D341Med (cell line): ENCODE results near the gene SNX25.
"Not testable (repeated sequence)": the region's sequence is repeated elsewhere in the genome, so short reads cannot be mapped to it uniquely, and the experiment has no call there.

Experiments
- DNase-seq: peaks from one replicate; pipeline ENCODE4 v3.0.0; 2012; ENCODE audit warnings: low spot score

SNX25 gene

GRCh38 chr4:185209031-185209851 is at the start of gene SNX25:
SNX25 (plus strand) TSS chr4:185209598; CDS start chr4:185209827, 229 bp downstream.
- peak; percentile 94 for DNase-seq

DNA sequence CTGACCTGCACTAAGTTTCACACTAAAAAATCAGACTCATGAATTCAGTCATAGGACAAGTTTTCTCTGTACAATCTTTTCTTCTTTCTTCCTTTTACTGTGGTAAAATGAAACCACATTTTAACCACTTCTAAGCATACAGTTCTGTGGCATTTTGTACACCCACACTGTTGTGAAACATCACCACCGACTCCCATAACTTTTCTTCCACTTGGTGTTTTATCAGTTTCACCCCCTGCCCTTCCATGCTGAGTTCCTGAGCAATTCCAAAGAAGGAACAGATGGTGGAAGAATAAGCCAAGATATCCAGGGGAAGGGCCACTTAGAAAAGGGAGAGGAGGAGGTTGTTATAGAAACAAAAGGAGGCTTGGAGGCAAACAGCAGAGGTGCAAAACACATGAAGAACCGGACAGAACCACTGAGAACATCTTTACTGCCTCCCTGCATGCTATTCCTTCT is 43.8 kb upstream of the SNX25 start:
- DNase-seq, result no peak

- no peak for DNase-seq
Observed at GRCh38 chr4:185167234-185167633, 42.2 kb upstream of the SNX25 start.

DNA sequence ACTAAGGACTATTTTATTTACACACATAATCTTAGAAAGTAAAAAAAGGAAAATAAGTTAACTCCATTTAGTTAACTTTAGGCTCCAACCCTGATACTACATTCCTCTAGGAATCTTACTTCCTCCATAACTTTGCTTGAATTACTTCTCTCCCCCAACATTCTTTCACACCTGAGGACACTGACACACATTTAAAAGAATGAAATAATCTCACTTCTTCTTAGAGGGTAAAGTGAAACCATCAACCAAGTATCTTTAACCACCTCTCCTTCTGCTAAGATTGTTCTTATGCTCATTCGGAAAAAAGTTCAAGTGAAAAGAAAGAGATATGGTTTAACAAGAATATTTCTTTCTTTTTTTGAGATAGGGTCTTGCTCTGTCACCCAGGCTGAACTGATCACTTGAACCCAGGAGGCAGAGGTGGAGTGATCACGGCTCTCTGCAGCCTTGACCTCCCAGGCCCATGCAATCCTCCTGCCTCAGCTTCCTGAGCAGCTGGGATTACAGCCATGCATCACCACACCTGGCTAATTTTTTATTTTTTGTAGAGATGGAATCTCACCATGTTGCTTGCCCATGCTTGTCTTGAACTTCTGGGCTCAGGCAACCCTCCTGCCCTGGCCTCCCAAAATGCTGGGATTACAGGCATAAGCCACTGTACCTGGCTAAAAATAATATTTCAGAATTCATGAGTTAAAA is 37.9 kb upstream of the SNX25 start:
- no peak for DNase-seq

DNA sequence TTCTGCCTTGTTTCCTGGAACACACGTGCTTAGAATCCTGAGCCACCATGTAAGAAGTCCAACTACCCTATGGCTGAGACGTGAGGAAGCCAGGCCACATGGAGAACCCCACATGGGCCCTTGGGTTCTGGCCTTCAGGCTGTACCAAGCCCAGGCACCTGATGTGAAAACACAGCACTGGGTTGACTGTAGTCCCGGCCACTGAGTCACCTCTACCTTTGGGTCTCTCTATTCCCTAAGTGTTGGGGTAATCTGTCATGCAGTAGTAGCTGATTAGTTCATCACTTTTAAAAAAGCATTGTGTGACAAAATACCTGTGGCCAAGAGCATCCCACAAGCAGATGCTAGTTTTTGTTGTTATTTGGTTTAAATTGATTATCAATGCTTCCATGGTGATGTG is 29.9 kb upstream of the SNX25 start:
- no peak for DNase-seq

GRCh38 chr4:185182239-185182638 is 27.2 kb upstream of the SNX25 start:
- DNase-seq, result no peak

DNA sequence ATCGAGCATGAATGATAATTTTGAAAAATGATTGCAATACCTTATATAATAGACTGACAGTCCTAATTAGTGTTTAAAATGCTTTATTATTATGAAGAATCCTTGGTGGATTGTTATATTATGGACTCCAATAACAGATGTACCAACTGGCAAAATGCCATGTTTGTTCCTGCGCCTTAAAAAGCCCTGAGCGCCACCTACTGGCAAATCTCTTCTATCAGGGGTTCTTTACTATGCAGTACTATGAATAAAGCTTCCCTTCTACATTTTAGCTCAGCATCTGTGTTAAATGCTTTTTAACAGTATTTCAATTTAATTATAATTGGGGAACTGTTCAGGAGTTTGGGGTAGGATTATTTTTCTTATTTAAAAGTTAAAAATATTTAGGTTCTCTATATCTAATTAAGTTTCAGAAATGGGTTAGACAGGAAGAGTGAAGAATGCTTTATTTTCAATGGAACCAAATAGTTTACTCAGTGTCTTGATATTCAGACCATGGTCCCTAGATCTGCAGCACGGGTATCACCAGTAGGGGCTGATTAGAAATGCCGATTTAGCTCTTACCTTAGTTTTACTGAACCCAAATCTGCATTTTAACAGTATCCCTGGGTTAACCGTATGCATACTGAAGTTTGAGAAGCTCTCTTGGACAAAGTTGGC is 25.6 kb upstream of the SNX25 start:
- DNase-seq, result peak; percentile 62

- DNase-seq, result no peak
Observed at GRCh38 chr4:185186769-185187168, 22.6 kb upstream of the SNX25 start.

- no peak for DNase-seq
Observed at GRCh38 chr4:185189606-185190305, 19.6 kb upstream of the SNX25 start.

- no peak for DNase-seq
Observed at GRCh38 chr4:185190306-185190856, 19.0 kb upstream of the SNX25 start.

GRCh38 chr4:185192059-185192458 is 17.3 kb upstream of the SNX25 start:
- DNase-seq, result no peak

DNA sequence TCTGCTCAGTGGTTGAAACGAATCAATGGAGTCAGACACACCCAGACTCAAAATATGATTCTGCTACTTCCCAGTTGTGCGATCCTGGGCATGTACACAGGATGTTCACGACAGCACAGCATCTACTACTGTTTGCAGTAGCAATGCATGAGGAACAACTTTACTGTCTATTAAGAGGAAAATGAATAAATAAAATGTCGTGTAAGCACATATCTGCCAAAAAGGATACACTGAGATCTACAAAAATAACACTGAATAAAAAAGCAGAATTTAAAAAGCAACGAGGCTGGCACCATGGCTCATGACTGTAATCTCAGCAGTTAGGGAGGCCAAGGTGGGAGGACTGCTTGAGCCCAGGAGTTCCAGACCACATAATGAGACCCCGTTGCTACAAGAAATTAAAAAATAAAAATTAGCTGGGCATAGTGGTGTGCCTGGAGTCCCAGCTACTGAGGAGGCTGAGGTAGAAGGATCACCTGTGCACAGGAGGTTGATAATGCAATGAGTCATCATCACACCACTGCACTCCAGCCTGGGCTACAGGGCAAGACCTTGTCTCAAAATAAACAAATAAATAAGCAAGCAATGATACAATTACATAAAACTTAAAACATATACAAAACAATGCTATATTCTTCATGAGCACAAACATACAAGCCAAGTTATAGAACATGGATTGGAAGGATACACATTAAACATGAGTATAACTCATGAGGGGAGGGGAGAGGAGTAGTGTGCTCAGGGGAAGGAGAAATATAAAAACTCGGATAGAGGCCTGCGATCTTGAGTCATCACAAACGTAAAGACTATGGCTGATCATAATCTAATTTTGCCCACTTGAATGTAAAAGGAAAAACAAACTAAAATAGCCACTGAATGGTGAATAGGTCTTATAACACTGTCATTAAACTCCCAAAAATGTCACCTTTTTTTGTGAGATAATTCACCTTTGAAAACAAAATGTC is 14.2 kb upstream of the SNX25 start:
- DNase-seq, result no peak

DNA sequence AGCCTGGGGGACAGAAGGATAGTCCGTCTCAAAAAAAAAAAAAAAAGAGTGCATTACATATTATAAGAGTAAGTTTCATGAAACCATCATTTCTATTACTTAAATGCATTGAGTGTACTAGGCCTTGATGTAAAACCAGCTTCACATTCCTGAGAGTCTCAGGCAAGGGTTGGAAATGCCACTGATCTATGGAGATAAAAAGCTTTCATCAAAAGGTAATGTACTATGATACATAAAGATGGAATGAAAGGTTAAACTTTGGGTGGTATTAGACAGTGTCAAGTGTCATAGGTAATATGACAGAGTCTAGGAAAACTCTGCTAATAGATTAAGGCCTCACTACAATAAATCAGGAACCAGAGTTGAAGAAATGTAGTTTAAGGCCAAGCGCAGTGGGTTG is 13.0 kb upstream of the SNX25 start:
- DNase-seq, result no peak

DNA sequence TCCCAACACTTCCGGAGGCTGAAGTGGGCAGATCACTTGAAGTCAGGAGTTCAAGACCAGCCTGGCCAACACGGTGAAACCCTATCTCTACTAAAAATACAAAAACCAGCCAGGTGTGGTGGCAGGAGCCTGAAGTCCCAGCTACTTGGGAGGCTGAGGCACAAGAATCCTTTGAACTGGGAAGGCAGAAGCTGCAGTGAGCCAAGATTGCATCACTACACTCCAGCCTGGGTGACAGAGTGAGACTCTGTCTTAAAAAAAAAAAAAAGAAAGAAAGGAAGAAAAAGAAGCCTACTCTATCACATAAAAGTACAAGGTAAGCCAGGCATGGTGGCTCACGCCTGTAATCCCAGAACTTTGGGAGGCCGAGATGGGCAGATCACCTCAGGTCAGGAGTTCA is 11.2 kb upstream of the SNX25 start:
- not testable (repeated sequence) for DNase-seq

DNA sequence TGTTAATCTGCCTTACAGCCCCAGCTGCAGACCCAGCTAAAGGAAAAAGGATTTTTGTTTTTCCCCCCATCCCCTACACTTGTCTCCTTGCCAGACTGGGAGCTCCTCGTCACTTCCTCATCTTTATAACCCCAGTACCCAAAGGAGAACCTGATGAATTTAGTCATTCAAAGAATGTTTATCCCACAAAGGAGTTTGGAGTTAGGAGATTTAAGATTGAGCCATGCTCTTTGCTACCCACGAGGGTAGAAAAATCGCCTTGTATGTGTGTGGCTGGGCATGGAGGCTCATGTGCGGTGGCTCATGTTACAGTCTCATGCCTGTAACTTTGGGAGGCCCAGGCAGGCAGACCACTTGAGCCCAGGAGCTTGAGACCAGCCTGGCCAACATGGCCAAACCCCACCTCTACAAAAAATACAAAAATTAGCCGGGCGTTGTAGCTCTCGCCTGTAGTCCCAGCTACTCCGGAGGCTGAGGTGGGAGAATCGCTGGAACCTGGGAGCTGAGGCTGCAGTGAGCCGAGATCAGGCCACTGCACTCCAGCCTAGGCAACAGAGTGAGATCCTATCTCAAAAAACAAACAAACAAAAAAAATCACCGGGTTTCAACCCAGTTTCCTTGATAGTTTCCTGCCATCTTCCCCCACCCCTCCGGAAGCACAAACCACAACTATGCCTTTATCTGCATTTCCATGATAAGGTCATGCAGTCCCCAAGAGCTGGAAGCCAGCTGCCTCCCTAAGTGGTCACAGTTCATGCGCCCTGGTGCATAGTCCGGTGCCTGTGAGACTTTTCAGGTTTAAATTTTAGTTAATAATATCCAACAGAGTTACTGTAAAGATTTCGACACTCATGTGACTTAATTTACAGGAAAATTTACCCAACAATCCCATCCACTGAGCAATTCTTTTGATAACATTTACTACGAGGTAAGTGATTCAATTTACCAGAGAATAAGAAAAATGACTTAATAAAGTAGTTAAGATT is 7.1 kb upstream of the SNX25 start:
- DNase-seq, result no peak

- DNase-seq, result no peak
Observed at GRCh38 chr4:185202984-185203485, 6.4 kb upstream of the SNX25 start.

- DNase-seq, result peak; percentile 93
Observed at GRCh38 chr4:185203486-185204237, 5.7 kb upstream of the SNX25 start, which contains the start of gene CFAP97. CFAP97 (minus strand) TSS chr4:185204000; CDS start chr4:185191196, 12,804 bp downstream.

GRCh38 chr4:185204238-185204910 is 5.0 kb upstream of the SNX25 start:
- peak; percentile 50 for DNase-seq
